Measurements from ENCODE around the gene LAIR2.
"Not testable (repeated sequence)": the region's sequence is repeated elsewhere in the genome, so short reads cannot be mapped to it uniquely, and the experiment has no call there.

LAIR2 gene

DNA sequence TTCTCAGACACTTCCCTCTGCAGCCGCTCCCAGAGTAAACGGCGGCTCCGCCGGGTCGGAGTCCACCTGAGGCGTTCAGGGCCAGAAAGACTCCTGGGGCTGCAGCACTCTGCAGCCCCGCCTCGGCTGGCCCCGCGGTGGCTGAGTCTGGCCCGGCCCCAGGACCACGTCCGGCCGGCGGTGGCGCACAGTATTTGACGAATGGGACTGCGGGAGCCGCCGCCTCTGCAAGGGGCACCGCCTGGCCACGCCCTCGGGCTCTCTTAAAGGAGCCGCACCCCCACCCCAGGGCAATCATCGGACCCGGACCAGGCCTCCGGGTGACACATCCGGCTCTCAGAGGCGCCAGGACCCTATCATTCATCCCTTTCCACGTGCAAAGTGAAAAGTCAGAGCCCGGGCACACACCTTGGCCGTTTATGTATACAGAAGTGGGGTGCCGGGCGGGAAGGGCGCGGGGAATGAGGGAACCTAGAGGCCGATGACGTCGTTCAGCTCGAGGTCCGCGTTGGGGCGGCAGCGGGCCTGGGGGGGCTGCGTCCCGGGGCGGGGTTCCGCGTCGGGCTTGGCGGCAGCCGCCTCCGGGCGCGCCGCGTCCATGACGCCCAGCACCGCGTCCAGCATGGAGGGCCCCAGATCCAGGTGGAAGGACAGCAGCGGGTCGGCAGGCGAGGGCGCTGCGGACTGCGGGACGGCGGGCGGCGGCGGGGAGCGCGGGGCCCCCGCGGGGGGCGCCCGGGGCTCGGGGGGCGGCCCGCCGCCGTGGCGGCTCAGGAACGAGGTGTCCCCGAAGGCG, 37.8 kb upstream of the LAIR2 start:
- peak; percentile 62 for DNase-seq (ENCODE audit: low spot score)

DNA sequence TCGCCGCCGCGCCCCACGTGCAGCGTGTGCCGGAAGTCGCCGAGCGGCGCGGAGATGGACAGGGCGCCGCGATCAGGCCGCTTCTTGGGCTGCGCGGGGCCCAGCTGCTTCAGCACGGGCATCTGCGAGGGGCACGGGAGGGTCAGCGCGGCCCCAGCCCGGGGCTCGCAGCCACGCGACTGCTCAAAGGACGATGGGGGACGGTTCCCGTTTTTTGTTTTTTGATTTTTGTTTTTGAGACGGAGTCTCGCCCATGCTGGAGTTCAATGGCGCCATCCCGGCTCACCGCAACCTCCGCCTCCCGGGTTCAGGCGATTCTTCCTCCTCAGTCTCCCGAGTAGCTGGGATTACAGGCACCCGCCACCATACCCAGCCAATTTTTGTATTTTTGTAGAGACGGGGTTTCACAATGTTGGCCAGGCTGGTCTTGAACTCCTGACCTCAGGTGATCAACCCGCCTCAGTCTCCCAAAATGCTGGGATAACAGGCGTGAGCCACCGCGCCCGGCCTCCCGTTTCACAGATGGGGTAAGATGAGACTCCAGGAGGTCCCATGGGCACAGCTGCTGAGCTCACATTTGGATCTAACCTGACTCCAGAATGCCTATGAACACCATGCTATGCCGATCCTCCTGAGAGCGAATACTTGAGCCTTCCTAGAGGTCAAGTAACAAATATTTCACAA, 37.1 kb upstream of the LAIR2 start:
- DNase-seq (ENCODE audit: low spot score) = no peak

DNA sequence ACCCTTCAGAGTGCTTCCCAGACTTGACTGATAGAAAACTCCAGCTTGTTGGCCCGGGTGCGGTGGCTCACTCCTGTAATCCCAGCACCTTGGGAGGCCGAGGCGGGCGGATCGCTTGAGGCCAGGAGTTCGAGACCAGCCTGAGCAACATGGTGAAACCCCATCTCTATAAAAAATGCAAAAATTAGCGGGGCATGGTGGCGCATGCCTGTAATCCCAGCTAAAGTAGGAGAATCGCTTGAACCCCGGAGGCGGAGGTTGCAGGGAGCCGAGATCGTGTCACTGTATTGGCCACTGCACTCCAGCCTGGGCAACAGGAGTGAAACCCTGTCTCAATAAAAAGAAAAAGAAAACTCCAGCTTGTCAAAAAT, 36.5 kb upstream of the LAIR2 start:
- not testable (repeated sequence) for DNase-seq (ENCODE audit: low spot score)

DNA sequence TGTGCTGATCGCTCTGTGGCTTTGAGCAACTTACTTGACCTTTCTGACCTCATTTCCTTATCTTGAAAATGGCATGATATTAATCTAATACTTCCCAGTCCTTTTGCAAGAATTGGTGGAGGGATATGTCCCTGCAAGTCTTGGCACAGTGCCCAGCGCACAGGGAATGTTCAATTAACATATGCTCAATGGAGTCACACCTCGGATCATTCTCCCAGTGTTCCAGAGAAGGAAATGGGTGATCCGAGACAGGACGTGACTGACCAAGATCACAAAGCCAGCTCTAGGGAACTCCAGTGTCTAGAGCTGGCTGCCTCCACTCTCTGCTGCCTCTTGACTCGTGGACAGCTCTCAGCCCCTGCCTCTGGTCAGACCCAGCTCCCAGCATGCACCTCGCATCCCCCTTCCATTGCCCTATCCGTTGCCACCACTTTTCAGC, 33.1 kb upstream of the LAIR2 start:
- DNase-seq (ENCODE audit: low spot score) = no peak

DNA sequence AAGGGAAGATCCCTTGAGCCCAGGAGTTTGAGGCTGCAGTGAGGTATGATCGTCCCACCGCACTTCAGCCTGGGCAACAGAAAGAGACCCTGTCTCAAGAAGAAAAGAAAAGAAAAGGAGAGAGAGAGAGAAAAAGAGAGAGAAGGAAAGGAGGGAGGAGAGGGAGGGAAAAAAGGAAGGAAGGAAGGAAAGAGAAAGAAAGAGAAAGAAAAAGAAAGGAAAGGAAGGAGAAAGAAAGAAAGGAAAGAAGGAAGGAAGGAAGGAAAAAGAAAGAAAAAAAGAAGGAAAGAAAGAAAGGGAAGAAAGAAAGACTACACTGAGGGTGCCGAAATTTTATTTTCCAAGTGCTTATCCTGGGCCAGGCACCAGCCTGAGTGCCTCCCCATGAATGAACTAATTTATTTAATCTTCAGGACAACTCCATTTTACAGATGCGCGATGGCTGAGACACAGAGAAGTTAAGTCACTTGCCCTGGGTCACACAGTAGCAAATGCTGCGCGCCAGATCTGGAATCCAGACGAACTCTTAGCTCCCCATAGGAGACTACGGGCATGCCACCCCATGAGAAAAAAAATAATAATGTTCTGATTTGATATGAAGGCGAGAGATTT, 32.2 kb upstream of the LAIR2 start:
- no peak for DNase-seq (ENCODE audit: low spot score)

DNA sequence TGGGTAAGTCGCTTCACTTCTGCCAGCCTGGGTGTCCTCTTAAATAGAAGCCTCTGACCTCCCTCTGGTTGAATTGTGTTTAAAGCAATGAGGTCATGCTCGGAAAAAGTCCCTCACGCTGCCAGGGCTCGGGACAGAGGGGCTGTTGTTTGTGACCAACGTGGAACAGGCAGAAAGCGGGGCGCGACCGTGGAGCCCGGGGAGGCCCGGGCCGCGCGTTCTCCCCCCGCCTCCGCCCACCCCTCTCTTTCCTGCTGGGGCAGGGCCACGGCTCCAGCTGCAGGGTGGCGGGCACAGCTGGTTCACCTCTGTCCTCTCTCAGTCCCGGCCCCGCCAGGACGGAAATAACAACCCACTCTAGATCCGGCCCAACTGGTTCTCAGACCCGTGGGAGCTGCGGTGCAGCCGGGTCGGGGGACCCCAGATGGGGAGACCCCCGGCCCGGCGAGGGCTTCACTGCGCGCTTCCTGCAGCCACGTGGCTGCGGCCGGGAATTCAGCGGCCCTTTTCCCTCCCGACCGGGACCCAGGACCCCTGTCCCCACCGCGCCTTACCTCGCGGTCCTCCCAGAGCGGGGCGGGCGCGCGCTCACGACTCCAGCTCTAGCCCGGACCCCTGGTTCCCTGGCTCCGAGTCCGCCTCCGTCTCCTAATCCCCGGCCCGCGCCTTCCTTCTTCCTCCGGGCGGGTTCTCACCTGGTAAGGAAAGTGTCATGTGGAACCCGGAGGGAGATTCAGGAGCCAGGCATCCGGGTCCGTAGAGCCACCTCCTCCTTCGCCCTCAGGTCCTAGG, 31.4 kb upstream of the LAIR2 start:
- no peak for DNase-seq (ENCODE audit: low spot score)

DNA sequence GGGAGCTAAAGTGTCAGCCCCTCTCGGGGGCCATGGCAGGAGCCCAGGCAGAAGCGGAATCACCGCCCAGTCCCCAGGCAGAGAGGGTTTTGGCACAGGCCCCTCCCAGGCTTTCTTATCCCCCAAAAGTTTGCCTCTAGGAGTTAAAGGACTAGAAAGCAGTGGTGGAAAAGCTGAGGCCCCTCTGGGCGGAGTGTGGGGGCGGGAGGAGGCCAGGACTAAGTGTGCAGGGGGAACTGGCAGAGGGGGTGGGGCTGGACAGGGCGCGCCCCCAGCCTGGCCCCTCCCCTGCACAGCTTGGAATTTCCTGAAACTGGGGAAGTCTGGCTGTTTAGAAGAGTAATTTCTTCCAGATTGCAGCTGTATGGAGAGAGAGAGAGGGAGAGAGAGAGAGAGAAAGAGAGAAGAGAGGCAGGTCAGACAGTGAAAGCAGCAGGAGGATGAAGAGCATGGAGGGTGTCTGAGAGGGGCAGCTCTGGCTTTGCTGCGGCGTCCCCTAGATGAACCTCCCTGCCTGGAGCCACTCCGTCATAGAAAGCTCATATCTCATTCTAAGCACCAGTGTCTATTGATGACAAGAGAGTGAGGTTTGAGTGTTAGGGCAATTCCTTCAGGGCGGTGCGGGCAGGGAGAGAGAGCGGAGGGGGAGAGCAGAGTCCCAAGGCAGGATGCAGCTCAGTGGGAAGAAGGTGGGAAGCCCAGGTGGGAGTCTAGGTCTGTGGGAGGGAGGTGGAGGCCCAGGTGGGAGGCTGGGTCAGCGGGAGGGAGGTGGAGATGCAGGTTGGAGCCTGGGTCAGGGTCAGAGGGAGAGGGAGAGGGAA, 29.4 kb upstream of the LAIR2 start, which contains the start of gene CDC42EP5:
Gene CDC42EP5, minus strand, starts transcription at position 226 of the 821 bp plus-strand sequence. CDS start 7,749 bp downstream, outside the sequence.
- DNase-seq (ENCODE audit: low spot score) = no peak

DNA sequence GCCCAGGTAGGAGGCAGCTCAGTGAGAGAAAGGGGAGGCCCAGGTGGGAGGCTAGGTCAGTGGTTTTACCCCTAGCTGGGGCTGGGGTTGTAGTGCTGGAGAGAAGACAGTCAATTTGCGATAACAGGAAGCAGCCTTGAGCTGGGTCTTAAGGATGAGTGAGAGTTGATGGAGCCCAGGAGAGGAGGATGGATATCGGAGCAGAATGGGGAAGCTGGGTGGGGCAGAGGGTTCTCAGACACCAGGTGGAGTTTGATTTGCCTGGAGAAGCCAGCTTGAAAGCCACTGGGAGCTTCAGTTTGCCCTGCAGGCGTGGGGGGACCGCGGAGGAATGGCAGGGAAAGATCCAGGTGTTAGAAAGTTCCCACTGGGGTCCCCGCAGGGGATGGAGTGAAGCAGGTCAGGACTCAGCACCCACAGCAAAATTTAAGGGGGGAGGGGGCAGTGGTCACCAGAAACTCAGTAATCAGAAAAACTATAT, 28.7 kb upstream of the LAIR2 start:
- DNase-seq (ENCODE audit: low spot score) = no peak

DNA sequence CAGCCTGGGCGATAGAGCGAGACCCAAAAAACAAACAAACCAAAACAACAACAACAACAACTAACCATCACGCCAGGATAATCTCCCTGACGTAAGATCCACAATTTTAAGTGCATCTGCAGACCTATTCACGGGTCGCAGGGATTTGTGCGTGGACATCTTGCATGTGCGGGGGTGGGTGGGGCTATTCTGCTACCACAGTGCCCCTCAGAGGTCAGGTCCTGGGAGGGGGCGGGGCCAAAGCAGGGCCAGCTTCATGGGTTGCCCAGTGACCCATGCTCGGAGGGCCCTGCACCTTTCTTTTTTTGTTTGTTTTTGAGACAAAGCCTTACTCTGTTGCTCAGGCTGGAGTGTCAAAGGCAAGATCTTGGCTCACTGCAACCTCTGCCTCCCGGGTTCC, 26.9 kb upstream of the LAIR2 start:
- DNase-seq (ENCODE audit: low spot score) = no peak

DNA sequence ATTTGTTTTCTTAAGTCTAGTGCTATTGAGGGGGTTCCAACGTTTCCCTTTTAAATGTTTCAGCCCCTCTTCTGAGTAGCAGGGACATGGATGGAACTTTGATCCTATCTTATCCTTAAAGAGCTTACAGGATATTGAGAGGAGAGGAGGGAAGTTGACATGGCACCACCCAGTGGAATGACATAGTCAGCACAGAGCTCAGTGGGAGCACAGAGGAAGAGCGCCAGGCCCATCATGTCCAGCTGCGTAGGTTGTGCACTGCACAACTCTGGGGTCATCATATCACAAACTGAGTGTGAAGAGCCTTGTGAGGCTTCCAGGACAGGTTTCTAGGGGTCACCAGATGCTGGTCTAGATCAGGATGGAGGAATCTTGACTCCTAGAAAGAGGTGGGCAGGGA, 25.0 kb upstream of the LAIR2 start:
- no peak for DNase-seq (ENCODE audit: low spot score)

DNA sequence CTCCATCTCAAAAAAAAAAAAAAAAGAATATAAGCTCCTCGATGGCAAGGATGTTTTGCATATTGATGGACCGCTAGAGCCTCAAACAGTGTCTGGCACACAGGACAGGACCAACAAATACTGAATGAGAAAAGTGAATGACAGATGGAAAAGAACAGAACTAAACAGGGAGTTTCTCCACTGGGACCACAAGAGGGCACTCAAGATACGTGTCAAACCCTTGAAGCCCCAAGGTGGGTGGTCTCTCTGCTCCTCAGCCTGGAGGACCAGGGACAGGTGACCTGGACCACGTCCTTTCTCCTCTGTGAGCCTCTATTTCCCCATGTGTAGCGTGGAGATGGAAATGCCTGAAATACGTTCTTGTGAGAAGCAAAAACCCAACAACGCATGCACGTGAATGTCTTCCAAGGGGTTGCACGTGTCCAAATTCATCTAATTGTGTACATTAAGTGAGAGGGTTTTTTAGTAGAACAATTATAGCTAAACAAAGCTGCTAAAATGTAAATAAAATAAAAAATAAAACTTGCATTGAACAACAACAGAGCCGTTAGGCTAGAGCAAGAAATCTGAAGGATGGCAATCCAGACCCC, 23.9 kb upstream of the LAIR2 start:
- DNase-seq (ENCODE audit: low spot score) = no peak

DNA sequence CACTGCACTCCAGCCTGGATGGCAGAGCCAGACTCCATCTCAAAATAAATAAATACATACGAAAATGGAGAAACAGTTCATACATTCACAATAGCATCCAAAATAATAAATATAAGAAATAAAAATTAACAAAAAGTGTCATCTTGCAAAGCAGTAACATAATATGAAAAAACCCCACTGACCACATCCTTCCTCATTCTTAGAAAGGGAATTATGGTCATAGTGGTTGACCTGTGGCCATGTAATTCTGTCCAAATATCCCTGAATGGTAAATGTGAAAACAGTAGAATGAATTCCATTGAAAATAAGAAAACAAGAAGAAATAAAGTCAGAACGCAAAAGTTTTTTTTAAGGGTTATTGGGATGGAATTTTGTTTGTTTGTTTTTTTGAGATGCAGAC, 22.6 kb upstream of the LAIR2 start:
- no peak for DNase-seq (ENCODE audit: low spot score)

DNA sequence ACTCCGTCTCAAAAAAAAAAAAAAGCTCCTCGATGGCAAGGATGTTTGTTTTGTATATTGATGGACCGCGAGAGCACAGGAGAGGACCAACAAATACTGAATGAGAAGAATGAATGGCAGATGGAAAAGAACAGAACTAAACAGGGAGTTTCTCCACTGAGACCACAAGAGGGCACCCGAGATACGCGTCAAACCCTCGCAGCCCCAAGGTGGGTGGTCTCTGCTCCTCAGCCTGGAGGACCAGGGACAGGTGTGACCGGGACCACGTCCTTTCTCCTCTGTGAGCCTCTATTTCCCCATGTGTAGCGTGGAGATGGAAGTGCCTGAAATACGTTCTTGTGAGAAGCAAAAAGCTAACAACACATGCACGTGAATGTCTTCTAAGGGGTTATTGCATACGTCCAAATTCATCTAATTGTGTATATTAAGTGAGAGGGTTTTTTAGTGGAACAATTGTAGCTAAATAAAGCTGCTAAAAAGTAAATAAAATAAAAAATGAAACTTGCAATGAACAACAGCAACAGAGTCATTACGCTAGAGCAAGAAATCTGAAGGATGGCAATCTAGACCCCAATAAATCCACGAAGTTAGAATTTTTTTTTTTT, 21.2 kb upstream of the LAIR2 start:
- DNase-seq (ENCODE audit: low spot score) = peak; percentile 35

DNA sequence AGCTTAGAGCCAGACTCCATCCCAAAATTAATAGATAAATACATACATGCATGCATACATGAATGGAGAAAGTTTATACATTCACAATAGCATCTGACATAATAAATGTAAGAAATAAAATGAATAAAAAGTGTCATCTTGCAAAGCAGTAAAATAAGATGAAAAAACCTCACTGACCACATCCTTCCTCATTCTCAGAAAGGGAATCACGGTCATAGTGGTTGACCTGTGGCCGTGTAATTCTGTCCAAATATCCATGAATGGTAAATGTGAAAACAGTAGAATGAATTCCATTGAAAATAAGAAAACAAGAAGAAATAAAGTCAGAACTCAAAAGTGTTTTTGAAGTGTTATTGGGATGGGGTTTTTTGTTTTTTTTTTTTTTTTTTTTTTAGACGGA, 19.7 kb upstream of the LAIR2 start:
- no peak for DNase-seq (ENCODE audit: low spot score)

DNA sequence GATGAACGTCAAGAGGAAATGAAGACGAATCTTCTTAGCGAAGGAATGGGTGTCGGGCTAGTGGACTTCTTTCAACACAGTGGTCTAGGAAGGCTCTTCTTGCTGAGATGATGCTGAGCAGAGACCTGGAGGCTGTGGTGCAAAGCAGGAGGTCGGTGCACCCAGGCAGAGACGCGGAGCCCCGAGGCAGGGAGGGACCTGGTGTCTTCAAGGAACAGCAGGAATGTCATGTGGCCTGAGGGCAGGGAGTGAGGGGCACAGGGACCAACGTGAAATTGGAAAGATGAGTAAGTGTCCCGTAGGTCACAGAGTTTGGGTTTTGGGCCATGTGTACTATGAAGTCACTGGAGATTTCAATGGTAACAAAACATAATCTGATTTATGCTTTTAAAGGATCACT, 18.2 kb upstream of the LAIR2 start:
- DNase-seq (ENCODE audit: low spot score) = no peak

DNA sequence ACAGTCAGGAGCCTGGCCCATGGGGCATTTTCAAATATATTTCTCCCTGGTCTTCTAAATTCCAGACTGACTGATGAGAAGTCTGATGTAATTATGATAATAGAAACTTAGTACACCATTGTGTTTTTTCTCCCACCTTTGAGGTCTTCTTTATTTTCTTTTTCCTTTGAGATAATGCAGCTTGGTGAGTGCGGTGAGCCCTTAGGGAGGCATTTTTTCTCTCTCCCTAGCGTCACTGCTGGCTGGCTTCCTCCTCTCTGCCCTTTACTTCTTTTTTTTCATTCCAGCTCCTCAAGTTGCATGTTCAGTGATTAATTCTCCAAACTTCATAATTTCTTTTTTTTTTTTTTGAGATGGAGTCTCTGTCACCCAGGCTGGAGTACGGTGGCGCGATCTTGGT, 16.8 kb upstream of the LAIR2 start:
- no peak for DNase-seq (ENCODE audit: low spot score)

DNA sequence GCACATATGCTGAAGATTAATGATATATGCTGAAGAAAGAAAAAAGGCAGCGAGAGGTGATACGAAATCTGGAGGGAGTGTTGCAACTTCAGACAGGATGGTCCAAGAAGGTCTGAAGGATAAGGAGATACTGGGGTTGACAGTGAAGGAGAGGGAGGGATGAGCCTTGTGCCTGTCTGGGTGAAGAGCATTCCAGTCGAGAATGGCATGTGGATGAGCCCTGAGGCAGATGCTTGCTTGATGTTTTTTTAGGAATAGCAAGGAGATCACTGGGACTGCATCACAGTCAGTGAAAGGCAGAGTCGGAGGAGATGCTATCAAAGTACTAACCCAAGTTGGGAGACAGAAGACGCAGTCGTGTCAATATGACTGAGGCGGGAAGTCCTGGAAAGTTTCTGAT, 13.3 kb upstream of the LAIR2 start:
- DNase-seq (ENCODE audit: low spot score) = no peak

DNA sequence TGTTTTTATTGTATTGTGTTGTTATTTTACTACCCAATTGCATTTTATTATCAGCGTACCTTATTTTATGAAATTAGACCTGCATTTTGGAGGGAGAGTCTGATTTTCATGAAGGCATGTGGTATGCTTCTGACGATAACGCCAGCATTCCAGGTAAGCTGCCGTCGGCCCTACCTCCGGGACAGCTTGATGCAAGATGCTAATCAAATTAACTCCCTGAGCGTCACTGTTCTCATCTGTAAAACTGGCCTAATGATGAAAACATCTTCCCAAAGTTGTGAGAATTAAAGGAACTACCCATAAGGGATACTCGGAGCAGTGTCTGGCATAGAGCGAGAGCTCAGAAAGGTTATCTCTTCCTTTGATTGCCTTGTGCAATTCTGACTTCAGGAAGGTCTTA, 12.9 kb upstream of the LAIR2 start:
- DNase-seq (ENCODE audit: low spot score) = no peak

DNA sequence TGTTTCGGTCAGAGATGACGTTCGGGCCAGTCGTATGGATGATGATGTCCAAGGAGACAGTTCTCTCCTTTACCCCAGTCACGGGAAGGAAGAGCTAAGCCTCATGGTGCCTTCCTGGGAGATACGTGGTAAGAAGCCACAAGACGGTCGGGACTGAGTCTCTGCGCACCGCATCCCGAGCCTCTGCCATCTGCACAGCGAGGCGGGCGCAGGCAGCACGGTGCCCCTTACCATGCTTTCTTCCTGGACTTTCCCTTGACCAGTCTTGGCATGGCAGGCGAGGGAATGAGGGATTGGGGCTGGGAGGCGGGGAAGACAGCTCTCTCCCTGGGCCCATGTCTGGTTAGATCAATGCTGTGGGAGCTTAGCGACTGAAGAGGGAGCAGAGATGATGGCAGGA, 10.1 kb upstream of the LAIR2 start:
- no peak for DNase-seq (ENCODE audit: low spot score)

DNA sequence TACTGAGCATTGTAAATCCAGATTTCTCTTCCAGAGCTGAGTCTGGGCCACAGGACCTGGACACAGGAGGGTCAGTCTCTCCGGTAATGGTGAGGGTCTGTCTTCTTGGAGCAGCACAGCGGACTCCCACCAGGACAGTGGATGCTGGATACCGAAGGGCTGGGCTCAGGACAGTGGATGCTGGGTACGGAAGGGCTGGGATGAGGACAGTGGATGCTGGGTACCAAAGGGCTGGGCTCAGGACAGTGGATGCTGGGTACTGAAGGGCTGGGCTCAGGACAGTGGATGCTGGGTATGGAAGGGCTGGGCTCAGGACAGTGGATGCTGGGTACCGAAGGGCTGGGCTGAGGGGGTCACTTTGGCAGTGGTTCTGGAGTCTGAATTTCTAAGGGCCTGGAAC, 9.6 kb upstream of the LAIR2 start:
- not testable (repeated sequence) for DNase-seq (ENCODE audit: low spot score)

Measured in CD4-positive, alpha-beta T cell treated with Interleukin-6 at 100 ng/mL for 8 hours (primary cell).